H1 (cell line): ENCODE data around the gene TTC39A. TPM values are rescaled to one million over a fixed set of nuclear protein-coding genes. Genes with fewer than 3 reads are reported as not detected.

Experiments
- BCL11A ChIP-seq, 2 experiments: IDR thresholded peaks; one replicate each; pipeline ENCODE4 v1.6.1; 2011; ENCODE audit warnings: low read depth in 2 of 2, low read length in 2 of 2, mild to moderate bottlenecking in 2 of 2
- CHD2 ChIP-seq: IDR thresholded peaks from 2 replicates; pipeline ENCODE4 v1.6.1; 2012; ENCODE audit warnings: low read length, improper control_type of control experiment
- JUN ChIP-seq: IDR thresholded peaks from 2 replicates; pipeline ENCODE4 v1.6.1; 2011; ENCODE audit warnings: low read depth, mild to moderate bottlenecking, improper control_type of control experiment, low read length
- POU5F1 ChIP-seq: IDR thresholded peaks from 2 replicates; pipeline ENCODE4 v1.6.1; 2011; ENCODE audit warnings: low read depth, mild to moderate bottlenecking, low read length, moderate library complexity
- RAD21 ChIP-seq, 2 experiments: IDR thresholded peaks in 1 of 2; conservative IDR thresholded peaks in 1 of 2; 2 replicates each; pipeline ENCODE4 v1.6.1; 2011; ENCODE audit warnings: low read depth in 2 of 2, low read length in 2 of 2, improper control_type of control experiment in 1 of 2, inconsistent platforms in 1 of 2, mild to moderate bottlenecking in 1 of 2, moderate library complexity in 1 of 2
- RFX5 ChIP-seq: IDR thresholded peaks from 2 replicates; pipeline ENCODE4 v1.6.1; 2011; ENCODE audit warnings: low read depth, low read length, improper control_type of control experiment, borderline replicate concordance
- RXRA ChIP-seq: IDR thresholded peaks from 2 replicates; pipeline ENCODE4 v1.6.1; 2011; ENCODE audit warnings: low read depth, mild to moderate bottlenecking, low read length, moderate library complexity; ENCODE audit not compliant: insufficient read depth
- TCF12 ChIP-seq: IDR thresholded peaks from 2 replicates; pipeline ENCODE4 v1.6.1; 2011; ENCODE audit warnings: low read depth, mild to moderate bottlenecking, low read length
- YY1 ChIP-seq: IDR thresholded peaks from 2 replicates; pipeline ENCODE4 v1.6.1; 2011; ENCODE audit warnings: low read depth, mild to moderate bottlenecking, low read length
- polyA plus RNA-seq, 7 experiments: library from polyadenylated mRNA; depleted of rRNA in 3 of 7; stranded (reverse) in 5 of 7; unstranded in 2 of 7; fragments of >200 nt in 5 of 7; fragments of 200-250 nt in 2 of 7; gene quantifications; 1 replicate in 5 of 7; 2 replicates in 1 of 7; 4 replicates in 1 of 7; pipeline versions ENCODE4 v1.2.1 to v1.2.3, GENCODE V29; 2011 to 2013; ENCODE audit warnings: missing spikeins in 2 of 7, mixed read lengths in 2 of 7
- total RNA-seq: library from RNA; stranded (reverse); fragmentation: NEBNext Ultra II Directional; extraction: Animal tissue kit (Norgen Biotek cat#: 25700); gene quantifications from 2 replicates; pipeline ENCODE4 v1.2.1, GENCODE V29; 2021

The TTC39A gene
- total and polyA plus RNA-seq, 2 of the 8 experiments (the other 6 are each of a cell fraction or from before 2014, with no cell fraction given) = 5.5 to 5.8 TPM

- no peak for TF ChIP-seq CHD2
- TF ChIP-seq TCF12 = no peak
- TF ChIP-seq YY1 = no peak
- no peak for TF ChIP-seq RXRA
- no peak for TF ChIP-seq RFX5
- TF ChIP-seq POU5F1 = no peak
- TF ChIP-seq JUN = no peak
- TF ChIP-seq RAD21 (IDR thresholded peaks at IDR 0.05 in 1 of 2, conservative IDR thresholded peaks at IDR 0.05 in 1 of 2; ENCODE audit: low read depth in 2 of 2, low read length in 2 of 2) = no peak
- TF ChIP-seq BCL11A (IDR thresholded peaks at IDR 0.05; ENCODE audit: low read depth in 2 of 2, low read length in 2 of 2) = no peak
Measured at GRCh38 chr1:51237351-51238033, 92.9 kb downstream of the TTC39A start (continued).

Other genes starting within 250 kb of the TTC39A start
- gene C1orf185, start 228.3 kb downstream of the TTC39A start, total RNA-seq = not detected in 2 replicates
- not detected in 2 replicates for gene C1orf185, start 228.3 kb downstream of the TTC39A start, polyA plus RNA-seq (2011; rRNA removed)
- 47.8 and 54.2 TPM in 2 replicates for gene RNF11, start 94.3 kb downstream of the TTC39A start, total RNA-seq
- gene RNF11, start 94.3 kb downstream of the TTC39A start, polyA plus RNA-seq (2011; rRNA removed) = 42.1 and 49.6 TPM in 2 replicates
- 51.2 and 57.2 TPM in 2 replicates for gene EPS15, start 188.7 kb upstream of the TTC39A start, total RNA-seq
- gene EPS15, start 188.7 kb upstream of the TTC39A start, polyA plus RNA-seq (2011; rRNA removed) = 11.5 and 15.9 TPM in 2 replicates